ENCODE results near the gene CALM1.

CALM1 gene

DNA sequence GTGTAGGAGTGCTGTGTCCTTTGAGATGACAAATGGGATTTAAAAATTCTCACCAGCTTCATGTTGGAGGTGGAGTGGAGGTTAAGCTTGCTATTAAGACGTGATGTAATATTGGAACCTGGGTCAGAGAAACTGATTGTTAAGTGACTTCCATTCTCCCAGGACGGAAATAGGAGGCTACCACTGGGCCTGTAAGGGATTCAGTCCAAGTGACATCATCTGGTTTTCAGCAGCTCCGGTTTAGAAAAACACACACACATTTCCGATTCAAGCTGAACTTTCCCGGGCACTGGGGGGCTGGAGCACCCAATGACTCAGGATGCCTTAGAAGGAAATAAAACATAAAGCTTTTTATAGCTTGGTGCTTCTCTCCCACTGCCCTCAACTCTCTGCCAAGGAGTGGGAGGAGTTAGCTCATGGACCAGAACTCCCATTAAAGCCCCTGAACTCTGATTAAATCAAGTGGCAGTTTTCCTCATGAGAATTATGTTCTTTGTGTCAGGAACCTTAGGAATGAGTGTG, 12.4 kb downstream of the CALM1 start:
- peak; percentile 86 for DNase-seq (ENCODE audit: low spot score)

DNA sequence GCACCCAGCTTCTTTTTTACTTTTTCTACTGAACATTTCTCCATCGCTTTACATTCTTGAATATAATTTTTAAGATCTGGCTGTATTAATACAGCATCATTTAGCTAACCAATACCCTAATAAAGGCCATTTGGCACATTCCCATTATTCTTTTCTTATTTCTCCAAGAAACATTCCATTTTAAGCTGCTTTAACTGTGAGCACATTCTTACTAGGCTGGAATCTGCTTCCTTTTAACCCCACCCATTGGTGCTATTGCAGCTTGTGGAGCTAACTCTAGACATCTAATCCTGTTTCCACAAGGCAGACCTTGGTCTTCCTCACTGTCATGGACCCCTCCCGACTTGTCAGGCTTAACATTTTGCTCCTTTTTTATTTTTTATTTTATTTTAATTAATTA, 15.2 kb downstream of the CALM1 start:
- DNase-seq (ENCODE audit: low spot score) = no peak

DNA sequence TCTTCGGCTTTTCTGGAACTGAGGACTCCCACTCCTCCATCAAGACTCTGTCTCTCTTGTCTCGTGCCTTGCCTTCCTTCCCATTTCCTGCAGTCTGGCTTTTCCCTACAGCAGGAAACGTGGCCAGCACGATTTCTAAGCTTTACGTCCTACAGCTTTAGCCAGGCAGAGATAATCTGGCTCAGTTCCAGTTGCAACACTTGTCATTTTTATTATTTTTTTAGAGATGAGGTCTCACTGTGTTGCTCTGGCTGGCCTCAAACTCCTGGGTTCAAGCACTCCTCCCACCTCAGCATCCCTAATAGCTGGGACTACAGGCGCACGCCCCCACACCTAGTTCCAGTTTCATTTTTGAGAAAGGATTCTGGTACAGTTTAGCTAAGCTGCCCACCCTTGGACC, 19.9 kb downstream of the CALM1 start:
- no peak for DNase-seq (ENCODE audit: low spot score)

DNA sequence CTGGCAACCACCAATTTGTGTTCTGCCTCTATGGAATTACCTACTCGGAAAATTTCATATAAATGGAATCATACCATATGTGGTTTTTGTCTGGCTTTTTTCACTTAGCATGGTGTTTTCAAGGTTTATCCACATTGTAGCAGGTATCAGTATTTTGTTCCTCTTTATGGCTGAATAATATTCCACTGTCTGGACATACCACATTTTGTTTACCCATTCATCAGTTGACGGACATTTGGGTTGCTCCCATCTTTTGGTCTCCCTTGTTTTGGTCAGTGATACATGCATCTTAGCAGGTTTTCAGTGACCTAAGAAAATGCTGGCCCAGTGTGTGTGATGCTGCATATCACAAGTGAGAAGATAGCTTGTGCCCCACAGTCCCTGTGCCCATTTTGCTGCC, 21.2 kb downstream of the CALM1 start:
- DNase-seq (ENCODE audit: low spot score) = no peak

DNA sequence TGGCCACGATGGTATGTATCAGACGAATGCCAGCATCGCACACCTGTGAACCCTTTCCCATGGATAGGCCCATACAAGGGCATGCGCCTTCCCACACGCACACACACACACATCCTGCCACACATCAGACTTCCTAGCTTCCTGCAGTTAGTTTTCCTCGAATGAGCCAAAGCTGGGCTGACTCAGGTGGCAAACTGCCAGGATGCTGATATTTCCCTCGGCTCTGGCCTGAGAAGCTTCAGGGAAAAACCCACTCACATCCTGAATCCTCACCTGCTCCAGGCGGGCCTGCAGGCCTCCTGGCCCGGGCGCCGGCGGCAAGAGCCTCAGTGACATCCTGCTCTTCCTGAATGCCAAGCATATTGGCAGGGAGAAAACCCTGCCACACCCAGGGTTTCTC, 22.4 kb downstream of the CALM1 start:
- peak; percentile 71 for DNase-seq (ENCODE audit: low spot score)

DNA sequence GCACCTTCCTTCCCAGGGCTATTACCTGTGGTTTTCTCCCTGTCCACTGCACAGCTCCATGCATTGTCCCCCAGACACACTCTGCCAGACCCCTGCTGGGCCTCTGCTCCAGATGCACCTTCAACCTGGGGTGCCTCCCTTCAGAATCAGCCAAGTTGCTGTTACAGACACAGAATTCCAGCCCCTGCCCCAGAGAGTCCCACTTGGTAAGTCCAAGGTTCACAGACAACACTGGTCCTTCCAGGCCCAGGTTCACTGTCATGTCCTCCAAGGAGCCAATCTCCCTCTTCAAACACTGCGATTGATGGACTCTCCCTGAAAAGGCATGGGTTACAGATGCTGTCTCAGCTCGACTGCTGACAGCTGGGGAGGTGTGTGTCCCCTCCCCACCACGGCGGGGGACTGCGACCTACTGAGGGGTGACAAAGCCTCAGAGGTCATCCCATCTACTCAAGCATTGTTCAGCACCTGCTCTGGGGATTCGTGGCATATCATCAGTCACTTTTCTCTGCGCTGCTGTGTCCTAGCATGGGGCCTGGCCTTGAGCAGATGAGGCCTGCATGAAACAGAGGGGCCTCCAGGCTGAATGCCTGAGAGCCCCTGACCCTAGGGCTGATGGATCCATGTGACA, 24.3 kb downstream of the CALM1 start:
- no peak for DNase-seq (ENCODE audit: low spot score)

DNA sequence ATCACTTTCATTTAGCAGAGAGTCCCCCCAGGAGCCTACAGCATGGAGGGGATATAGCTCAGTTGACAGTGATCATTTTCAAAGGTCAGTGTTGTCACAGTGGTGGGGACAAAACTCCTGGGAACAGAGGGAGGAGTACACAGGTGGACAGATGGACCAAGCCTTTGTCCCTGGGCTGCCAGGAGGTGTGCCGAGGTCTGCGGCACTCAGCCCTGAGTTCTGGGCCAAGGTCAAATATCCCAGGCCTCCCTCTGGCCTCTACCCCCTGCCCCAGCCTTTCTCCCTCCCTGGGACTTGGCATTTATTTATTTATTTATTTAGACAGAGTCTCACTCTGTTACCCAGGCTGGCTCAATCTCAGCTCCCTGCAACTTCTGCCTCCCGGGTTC, 24.8 kb downstream of the CALM1 start:
- DNase-seq (ENCODE audit: low spot score) = no peak

DNA sequence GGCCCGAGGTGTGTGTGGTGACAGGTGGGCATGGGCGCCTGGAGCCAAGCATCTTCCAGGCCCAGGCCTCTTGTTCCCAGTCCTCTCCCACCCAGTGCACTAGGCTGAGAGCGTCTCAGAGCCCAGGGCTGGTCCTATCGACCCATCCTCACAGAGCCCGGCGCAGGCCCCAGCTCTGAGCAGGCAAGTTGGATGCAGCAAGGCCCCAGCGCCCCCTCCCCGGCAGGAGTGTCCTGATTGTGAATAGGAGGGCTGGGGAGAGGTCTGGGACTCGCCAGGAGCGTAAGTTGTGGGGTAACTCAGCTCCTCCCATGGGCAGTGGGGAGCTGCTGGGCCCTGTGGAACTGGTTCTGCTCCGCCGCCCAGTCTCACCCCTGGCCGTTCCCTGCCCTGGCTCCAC, 26.3 kb downstream of the CALM1 start:
- no peak for DNase-seq (ENCODE audit: low spot score)

DNA sequence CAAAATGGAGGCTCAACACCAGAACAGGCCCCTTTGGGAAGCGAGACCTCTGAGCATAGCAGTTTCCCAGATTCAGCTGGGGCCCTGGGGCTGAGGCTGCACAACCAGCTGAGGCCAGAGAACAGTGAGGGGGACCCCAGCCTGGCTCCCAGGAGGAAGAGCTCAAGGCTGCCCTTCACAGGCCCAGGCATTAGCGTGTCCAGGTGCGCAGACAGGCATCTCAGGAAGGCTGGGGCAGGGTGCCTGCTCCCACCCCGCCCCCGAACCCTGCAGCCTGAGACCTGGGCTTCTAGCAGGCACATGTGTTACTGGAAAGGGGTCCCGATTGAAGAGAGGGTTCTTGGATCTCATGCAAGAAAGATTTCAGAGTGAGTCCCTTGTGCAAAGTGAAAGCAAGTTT, 27.2 kb downstream of the CALM1 start:
- no peak for DNase-seq (ENCODE audit: low spot score)

DNA sequence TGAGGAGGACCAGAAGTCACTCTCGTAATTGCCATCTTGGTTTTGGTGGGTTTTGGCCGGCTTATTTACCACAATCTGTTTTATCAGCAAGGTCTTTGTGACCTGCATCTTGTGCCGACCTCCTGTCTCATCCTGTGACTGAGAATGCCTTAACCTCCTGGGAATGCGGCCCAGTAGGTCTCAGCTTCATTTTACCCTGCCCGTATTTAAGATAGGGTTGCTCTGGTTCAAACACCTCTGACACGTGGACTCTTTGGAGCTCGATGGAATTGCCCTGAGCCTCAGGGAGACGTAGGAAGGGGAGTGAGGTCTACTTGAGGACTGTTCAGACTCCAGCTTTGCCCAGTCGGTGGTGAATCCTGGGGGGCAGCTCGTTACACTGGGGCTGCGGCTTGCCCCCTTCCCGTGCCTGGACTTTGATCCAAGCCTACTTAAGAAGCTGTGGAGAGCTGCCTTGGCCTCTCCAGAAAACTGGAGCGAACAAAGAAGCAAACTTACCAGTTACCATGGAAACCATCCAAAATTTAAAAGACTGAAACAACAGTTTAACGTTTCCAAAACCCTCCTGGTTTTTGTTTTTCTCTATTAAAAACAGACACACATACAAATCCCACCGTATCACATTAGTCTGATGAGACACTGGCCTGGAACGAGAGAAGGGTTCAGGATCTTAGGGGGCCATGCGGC, 28.0 kb downstream of the CALM1 start:
- DNase-seq (ENCODE audit: low spot score) = no peak

DNA sequence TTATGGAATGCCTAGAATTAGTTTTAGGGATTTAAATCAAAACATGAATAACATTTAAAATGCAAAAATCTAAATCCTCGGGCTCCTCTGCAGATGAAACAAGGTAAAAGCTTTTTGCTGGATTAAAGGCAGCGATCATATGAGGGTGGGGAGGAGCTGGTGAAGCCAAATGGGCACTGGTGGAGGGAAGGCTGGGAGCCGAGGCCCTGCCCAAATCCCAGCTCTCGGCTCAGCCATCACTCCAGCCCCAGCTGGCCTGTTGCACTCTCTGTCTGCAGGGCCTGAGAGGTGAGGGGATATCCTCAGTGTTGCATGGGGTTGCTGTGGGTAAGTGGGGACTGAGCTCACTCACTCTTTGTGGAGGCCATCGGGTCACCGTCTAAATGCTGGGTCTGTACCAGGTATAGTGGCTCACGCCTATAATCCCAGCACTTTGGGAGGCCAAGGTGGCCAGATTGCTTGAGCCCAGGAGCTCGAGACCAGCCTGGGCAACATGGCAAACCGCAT, 28.6 kb downstream of the CALM1 start:
- DNase-seq (ENCODE audit: low spot score) = no peak

DNA sequence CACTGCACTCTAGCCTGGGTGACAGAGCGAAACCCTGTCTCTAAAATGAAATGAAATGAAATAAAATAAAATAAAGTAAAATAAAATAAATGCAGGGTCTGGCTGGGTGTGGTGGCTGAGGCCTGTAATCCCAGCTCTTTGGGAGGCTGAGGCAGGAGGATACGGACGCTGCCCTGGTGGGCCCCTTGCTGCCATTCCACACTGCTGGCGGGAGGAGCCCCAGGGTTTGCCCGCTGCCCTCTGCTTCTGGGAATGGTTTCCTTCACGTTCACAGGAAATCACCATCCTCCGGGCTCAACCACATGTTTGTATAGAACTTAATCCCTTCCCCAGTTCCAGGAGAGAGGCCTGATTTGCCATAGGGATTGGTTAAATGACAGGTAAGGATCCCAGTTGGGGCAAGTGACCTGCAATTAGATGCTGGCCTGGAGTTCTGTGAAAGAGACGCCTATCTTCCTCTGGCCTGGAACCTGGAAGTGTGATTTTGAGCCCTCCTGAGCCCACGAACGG, 29.3 kb downstream of the CALM1 start:
- no peak for DNase-seq (ENCODE audit: low spot score)

DNA sequence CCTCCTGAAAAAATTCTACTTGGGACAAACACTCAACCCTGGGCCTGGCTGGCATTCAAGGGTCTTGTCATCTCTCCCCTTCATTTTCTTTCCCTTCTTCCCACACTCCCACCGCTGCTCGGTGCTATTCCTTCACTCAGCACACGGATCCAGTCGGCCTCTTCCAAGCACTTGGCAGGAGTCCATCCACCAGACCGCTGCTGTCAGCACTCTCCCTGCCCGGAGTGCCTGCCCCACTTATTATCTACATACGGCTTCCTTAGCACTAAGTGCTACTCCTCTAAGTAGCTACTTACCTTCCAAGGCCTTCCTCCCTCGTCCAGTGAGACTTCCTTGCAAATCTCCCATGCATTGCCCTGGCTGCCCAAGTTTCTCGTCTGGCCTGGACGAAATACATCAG, 29.8 kb downstream of the CALM1 start:
- DNase-seq (ENCODE audit: low spot score) = no peak

DNA sequence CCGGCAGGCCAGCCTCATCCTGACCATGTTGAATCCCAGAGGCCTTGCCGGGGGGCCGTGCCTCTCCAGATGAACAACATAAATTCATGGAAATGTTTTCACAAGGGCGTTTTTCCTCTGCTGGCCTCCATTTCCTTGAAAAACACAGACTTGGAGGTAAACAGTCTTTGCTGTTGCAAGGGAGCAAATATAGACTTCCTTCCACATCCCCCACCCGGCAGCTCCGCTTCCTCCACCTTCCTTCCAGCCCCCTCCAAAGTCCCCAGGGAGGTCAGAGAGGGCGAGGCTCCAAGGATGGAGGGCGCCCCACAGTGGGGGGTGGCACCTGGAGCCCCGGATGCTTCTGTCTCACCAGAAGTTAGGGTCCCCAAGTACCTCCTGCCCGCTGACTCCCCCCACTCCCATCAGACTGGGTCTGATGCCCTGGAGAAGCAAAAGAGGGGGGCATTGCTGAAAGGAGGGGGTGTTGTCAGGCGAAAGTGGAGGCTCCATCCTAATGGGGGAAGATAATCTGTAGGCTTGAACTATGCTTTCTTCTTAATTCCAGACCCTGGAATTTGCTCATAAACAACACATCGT, 31.1 kb downstream of the CALM1 start:
- DNase-seq (ENCODE audit: low spot score) = no peak

DNA sequence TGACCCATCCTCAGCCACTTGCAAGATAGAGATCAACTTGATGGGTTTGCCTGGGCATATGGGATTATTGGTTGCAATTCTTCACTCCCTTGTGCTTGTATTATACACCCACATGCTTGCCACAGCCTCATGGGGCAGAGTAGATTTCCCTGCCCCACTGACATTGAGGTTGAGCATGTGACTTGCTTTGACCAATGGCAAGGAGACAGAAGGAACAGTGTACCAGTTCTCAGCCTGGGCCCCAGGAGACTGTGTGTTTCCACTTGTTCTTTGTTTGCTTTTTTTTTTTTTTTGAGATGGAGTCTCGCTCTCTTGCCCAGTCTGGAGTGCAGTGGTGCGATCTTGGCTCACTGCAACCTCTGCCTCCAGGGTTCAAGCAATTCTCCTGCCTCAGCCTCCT, 31.8 kb downstream of the CALM1 start:
- no peak for DNase-seq (ENCODE audit: low spot score)

DNA sequence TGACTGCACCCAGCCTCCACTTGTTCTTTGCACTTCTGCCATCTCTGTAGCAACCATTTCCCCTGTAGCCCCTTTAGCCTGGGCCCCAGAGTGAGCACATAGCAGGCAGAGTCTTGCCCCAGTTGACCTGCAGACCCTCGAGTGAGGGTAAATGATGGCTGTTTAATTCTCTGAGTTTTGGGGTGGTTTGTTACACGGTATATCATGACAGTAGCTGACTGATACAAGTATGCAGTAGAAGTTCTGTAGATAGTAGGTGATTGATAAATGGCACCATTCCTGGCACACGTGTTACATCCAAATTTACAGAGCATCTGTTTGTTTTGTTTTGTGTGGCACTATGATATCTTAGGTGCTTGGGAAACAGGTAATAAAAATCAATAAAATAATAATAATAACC, 32.4 kb downstream of the CALM1 start:
- DNase-seq (ENCODE audit: low spot score) = no peak

DNA sequence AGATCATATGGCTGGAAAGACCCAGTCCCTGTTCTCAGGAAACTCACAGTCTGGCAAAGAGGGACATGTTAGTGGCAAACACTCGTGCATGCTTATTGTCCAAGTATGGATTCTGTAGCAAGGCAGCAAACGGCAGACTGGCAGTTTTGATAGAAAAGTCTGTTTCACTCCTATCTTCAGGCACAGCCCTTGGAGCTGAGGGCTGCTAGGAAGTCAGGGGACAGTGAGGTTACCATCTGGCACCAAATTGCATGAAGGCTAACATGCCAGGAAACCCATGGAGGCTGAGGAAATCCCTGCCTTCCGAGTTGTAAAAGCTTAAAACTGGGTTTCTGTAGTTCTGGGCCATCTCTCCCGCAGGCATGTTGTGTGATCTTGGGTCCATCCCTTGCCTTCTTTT, 32.9 kb downstream of the CALM1 start:
- DNase-seq (ENCODE audit: low spot score) = no peak

DNA sequence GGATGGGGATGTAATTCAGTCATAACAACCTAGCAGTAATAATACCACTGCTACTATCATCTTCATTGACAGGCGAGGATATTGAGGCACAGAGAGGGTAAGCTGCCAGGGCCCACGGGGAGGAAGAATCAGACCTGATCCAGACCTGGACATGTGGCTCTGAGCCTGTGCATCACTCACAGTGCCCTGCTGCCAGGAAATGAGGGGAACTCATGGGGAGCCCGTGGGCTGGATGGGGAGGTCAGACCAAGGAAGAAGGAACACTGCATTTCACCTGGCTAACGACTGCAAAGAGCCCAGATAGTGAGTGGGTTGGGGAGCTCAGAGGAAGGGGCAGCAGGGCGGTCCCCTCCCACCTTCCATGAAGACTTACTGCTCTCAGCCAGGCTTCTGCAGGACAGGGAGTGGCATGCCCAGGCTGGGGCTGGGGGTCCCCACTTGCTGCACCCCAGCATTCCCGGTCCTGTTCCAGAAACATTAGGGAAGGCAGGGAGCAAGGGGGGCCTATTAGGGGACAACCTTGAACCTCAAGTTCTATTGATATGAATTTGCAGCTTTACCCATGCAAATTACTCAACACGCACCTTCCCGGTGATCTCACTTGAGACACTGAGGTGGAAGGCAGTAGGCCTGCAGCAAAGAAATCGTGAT, 37.7 kb downstream of the CALM1 start:
- DNase-seq (ENCODE audit: low spot score) = no peak

DNA sequence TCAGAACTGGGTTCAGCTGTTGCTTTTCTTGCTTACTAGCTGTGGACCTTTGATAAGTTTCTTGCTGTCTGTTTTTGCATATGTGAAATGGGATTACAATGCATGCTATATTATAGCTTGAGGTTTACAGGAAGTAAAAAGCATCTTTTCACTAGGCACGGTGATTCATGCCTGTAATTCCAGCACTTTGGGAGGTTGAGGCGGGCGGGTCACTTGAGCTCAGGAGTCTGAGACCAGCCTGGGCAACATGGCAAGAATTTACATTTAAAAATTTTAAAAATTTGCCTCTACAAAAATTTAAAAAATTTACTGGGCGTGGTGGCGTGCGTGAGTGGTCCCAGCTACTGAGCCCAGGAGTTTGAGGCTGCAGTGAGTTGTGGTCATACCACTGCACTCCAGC, 42.0 kb downstream of the CALM1 start:
- DNase-seq (ENCODE audit: low spot score) = no peak

DNA sequence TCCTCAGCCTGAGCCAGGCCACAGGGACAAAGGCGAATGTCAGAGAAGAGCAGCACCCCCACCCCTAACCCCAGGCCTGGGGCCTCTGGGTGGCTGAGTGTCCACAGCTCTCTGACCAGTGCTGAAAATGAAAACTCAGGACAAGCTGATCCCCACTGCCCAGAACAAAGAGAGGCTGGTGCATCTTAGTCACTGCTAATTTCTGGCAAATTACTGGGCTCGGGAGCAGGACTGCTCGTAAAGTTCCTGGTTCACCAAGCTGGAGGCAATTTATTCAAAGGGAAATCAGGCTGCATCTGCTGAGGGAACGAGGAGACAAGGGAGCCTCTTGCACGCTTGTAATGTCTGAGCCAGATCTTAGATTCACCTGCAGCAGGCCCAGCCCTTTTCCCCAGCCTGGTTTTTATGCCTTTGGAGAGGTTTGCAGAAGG, 43.2 kb downstream of the CALM1 start:
- DNase-seq (ENCODE audit: low spot score) = no peak

DNA sequence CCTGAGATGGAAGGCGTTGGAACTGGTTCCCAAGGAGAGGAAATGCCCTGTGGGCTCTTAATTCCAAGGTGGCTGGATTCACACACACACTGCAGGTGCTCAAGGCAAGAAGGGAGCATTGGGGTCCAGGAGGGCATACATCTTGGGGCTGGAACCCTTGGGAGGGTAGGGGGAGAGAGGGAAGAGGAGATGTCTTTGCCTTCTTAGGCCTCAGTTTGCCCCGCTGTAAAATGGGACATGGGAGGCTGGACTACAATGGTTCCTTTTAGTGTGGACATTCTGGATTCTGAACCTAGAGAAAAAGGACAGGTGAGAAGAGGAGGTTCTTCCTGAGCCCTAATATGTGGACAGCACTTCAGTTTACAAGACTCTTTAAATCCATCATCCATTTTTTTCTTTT, 43.8 kb downstream of the CALM1 start:
- no peak for DNase-seq (ENCODE audit: low spot score)

DNA sequence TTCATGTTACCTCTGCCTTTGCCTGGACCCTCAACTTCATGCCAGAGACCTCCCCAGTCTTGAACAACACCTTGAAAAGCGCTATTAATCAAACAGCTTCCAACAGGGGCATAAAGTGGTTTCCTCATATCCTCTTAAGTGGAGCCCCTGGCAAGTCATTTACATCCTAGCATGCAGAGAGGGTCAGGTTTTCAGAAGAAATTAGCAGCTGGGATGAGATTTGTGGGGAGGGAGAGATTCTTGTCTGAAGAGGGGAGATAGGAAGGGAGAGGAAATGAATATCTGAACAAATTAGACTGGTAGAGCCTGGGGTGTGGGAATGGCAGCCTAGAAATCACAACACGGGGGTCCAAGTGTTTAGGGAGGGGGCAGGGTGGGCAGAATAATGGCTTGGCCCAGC, 45.6 kb downstream of the CALM1 start:
- DNase-seq (ENCODE audit: low spot score) = no peak

All from hepatic stellate cell (primary cell).